ENCODE measurements around the gene ZDHHC8.

- no peak for TF ChIP-seq POLR2AphosphoS5 (IDR thresholded peaks at IDR 0.05)
- TF ChIP-seq CTCF (IDR thresholded peaks at IDR 0.05), result no peak
- no peak for TF ChIP-seq POLR2A (IDR thresholded peaks at IDR 0.05)
- TF ChIP-seq EP300 (IDR thresholded peaks at IDR 0.05), result no peak
Measured at GRCh38 chr22:20188567-20188877, 56.9 kb downstream of the ZDHHC8 start.
